Measurements from ENCODE around the gene ABHD5. TPM values are rescaled to one million over a fixed set of nuclear protein-coding genes. Genes with fewer than 3 reads are reported as not detected.

ABHD5 gene
- total and polyA plus RNA-seq, 10 of the 15 experiments (the other 5 are each of a cell fraction or from before 2014, with no cell fraction given), result 5.5 to 24.4 (median 9.5) TPM

GRCh38 chr3:43696881-43697280, 6.1 kb downstream of the ABHD5 start:
- Histone ChIP-seq H3K36me3 (ENCODE audit: control insufficient read depth in 2 of 2, insufficient read depth in 2 of 2, low read length in 1 of 2) (no peaks in the 10 kb centered on the region; a peak in 2 of 4 replicates), H3K4me2 (ENCODE audit: control insufficient read depth, insufficient read depth) (no peak overlapping the region), H4K20me1 (ENCODE audit: control insufficient read depth, insufficient read depth) (no peaks in the 10 kb centered on the region), H2AFZ (ENCODE audit: control insufficient read depth, low read depth, low read length) (no peak overlapping the region), H3K9me3 (replicated peaks; ENCODE audit: control insufficient read depth, insufficient read depth, low read length) (no peaks in the 10 kb centered on the region), H3K27me3 (replicated peaks in 1 of 2; ENCODE audit: control insufficient read depth in 2 of 2, insufficient read depth in 2 of 2, low read length in 1 of 2) (no peaks in the 10 kb centered on the region), H3K27ac (ENCODE audit: control insufficient read depth, insufficient read depth) (no peak overlapping the region), H3K4me3 (no peak overlapping the region), H3K4me1 (ENCODE audit: control insufficient read depth, insufficient read depth, low read length) (peaks cover 3% of the 10 kb centered on the region; the same call in 1 of the 2 replicates), H3K79me2 (ENCODE audit: control insufficient read depth, insufficient read depth, low read length) (peaks cover 1% of the 10 kb centered on the region; the same call in 1 of the 2 replicates), H3K9ac (ENCODE audit: control insufficient read depth, insufficient read depth, low read length) (no peak overlapping the region)
- FAIRE-seq (no peak), DNase-seq (ENCODE audit: low read depth, low spot score) (no peak), ATAC-seq (no peak)
- intact Hi-C loops (cut with micrococcal nuclease; ENCODE audit: unreplicated experiment), result no loop called here
- in situ Hi-C loops (cut with MboI), result no loop called here
- CTCF ChIA-PET, result interaction anchor here (1.6 kb wide), 1 partner anchor 10 kb away, joined by 3 read pairs; no protein-coding TSS in a partner anchor
- POLR2A ChIA-PET, result no interaction called here
- RAD21 ChIA-PET (ENCODE audit: unreplicated experiment), result no interaction called here
- 89% methylated on average over 1 of the region's 1 CpG for WGBS (ENCODE audit: insufficient coverage, insufficient replicate concordance, low lambda C conversion rate, missing lambda C conversion rate)
- no TSS peak for BruUV-seq (replicated peaks)
- TF ChIP-seq HSF1 (IDR thresholded peaks at IDR 0.05; ENCODE audit: low read depth, low read length), result no peak
- TF ChIP-seq POU2F2 (IDR thresholded peaks at IDR 0.05; ENCODE audit: borderline replicate concordance, low read depth, low read length), result no peak
- TF ChIP-seq SIX5 (IDR thresholded peaks at IDR 0.05; ENCODE audit: low read depth, low read length, severe bottlenecking), result no peak
- no peak for TF ChIP-seq MTA3 (IDR thresholded peaks at IDR 0.05; ENCODE audit: borderline replicate concordance, low read length)
- no peak for TF ChIP-seq RB1 (IDR thresholded peaks at IDR 0.05; ENCODE audit: borderline replicate concordance)
- TF ChIP-seq IRF3 (IDR thresholded peaks at IDR 0.05), result no peak
- TF ChIP-seq ZNF207 (IDR thresholded peaks at IDR 0.05; ENCODE audit: borderline replicate concordance), result no peak
- no peak for TF ChIP-seq BMI1 (IDR thresholded peaks at IDR 0.05; ENCODE audit: borderline replicate concordance)
- no peak for TF ChIP-seq CEBPB (IDR thresholded peaks at IDR 0.05; ENCODE audit: borderline replicate concordance in 1 of 2, low read depth in 2 of 2, low read length in 2 of 2)
- SMC1A ChIA-PET (ENCODE audit: uncharacterized antibody, unreplicated experiment), result interaction anchor here (0.5 to 2.2 kb wide), 4 partner anchors 11 to 484 kb away, joined by 3 to 4 read pairs (median 4); no protein-coding TSS in a partner anchor

Data from GM12878 (cell line).